Stimulated activated CD8-positive, alpha-beta memory T cell treated with anti-CD3 and anti-CD28 coated beads, Interleukin-15, amount 100 ng/mL, for 1 hour (primary cell): ENCODE results near the gene LDB2.

Source experiments
- DNase-seq: peaks from one replicate; pipeline ENCODE4 v3.0.0-alpha.2; 2020; ENCODE audit warnings: low read depth

The LDB2 gene

GRCh38 chr4:16483540-16483939, 414.9 kb downstream of the LDB2 start:
- no peak for DNase-seq

- DNase-seq = no peak
Measured at GRCh38 chr4:16480011-16480410, 418.4 kb downstream of the LDB2 start.

GRCh38 chr4:16472537-16472936, 425.9 kb downstream of the LDB2 start:
- DNase-seq = no peak

DNA sequence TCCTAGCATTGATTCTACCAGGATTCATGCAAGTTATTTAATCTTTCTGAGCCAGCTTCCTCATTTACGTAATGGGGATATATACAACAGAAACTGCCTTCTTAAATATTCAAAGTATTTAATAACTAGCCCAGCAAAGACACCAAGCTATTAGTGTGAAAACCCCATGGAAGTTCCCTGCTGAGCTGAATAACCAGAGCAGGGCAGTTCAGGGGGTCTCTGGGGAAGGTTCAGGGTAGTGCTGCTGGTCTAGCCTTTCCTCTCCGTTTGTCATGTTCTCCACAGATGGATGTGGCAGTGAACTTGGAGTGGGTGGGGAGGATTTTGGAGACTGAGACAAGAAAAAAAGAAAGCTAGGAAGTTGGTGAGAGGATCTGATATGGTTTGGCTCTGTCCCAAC, 431.4 kb downstream of the LDB2 start:
- no peak for DNase-seq

- no peak for DNase-seq
Measured at GRCh38 chr4:16466581-16466980, 431.9 kb downstream of the LDB2 start.

GRCh38 chr4:16464651-16465050, 433.8 kb downstream of the LDB2 start:
- no peak for DNase-seq

DNA sequence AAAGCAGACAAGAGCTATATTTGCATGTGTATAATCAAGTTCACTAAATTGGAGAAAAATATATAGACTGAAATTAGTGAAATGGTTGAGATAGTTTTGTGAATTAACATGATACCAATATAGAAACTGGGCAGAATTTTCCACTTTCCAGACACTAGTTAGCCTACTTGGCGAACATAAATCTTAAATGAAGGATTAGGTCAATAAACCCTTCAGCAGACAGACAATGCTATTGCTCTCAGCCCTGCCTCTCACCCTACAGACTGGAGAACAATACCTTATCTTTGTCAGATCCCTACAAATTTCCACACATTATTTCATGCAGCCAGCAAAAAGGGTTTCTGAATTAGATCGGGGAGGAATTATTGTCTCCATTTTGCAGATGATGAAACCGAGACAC, 435.8 kb downstream of the LDB2 start:
- no peak for DNase-seq

DNA sequence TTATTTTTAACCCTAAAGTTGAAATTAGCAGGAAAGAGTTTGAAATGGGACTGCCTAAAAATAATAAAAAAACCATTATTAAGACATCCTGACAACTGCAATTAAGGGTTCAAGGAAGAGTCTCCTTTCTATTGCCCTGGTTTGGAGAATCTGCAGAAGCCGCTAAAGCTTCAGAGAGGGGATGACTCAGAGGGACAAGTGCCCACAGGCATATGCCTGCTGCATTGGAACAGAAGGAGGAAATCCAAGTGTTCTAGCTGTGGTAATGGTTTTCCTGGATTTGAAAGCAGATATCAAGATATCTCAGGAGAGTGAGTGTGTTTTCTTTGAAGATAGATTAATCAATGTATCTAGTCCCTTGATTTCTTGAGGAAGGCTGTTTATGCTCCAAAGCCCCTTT, 437.1 kb downstream of the LDB2 start:
- DNase-seq = no peak

DNA sequence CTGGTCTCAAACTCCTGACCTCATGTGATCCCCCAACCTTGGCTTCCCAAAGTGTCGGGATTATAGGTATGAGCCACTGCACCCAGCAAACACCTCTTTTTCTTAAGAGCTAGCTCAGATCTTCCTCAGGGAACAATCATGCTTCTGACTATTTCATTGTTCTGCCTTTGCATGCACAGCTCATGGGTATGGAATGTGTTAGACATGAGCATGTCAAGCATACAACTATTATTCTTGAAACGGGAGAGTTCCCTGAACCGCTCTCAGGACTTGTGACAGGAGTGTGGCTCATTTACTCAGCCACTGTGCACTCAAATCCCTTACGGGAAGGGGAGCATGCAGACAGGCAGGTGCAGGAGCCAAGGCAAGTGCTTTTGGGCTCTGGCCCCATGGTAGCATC, 440.5 kb downstream of the LDB2 start:
- no peak for DNase-seq
